Activated CD8-positive, alpha-beta memory T cell treated with anti-CD3 and anti-CD28 coated beads for 24 hours (primary cell): ENCODE measurements around the gene STRBP.
"Not testable (repeated sequence)": the region's sequence is repeated elsewhere in the genome, so short reads cannot be mapped to it uniquely, and the experiment has no call there.

Experiments used
- DNase-seq: peaks from one replicate; pipeline ENCODE4 v3.0.0-alpha.2; 2020

The STRBP gene

GRCh38 chr9:123246534-123246933, 21.9 kb downstream of the STRBP start:
- DNase-seq = no peak

- DNase-seq = no peak
Observed at GRCh38 chr9:123239726-123240125, 28.7 kb downstream of the STRBP start.

- no peak for DNase-seq
Observed at GRCh38 chr9:123238365-123238764, 30.0 kb downstream of the STRBP start.

- DNase-seq = no peak
Observed at GRCh38 chr9:123237220-123237619, 31.2 kb downstream of the STRBP start.

- DNase-seq = no peak
Observed at GRCh38 chr9:123235448-123235847, 32.9 kb downstream of the STRBP start.

GRCh38 chr9:123234853-123235252, 33.5 kb downstream of the STRBP start:
- no peak for DNase-seq

GRCh38 chr9:123232332-123232731, 36.1 kb downstream of the STRBP start:
- DNase-seq = no peak

- DNase-seq = no peak
Observed at GRCh38 chr9:123231421-123231820, 37.0 kb downstream of the STRBP start.

- DNase-seq = no peak
Observed at GRCh38 chr9:123228967-123229366, 39.4 kb downstream of the STRBP start.

- DNase-seq = no peak
Observed at GRCh38 chr9:123225995-123226394, 42.4 kb downstream of the STRBP start.

GRCh38 chr9:123225374-123225813, 43.0 kb downstream of the STRBP start:
- peak; percentile 68 for DNase-seq

- DNase-seq = no peak
Observed at GRCh38 chr9:123220127-123220526, 48.3 kb downstream of the STRBP start.

- no peak for DNase-seq
Observed at GRCh38 chr9:123218831-123219230, 49.6 kb downstream of the STRBP start.

- no peak for DNase-seq
Observed at GRCh38 chr9:123217128-123217654, 51.2 kb downstream of the STRBP start.

GRCh38 chr9:123216251-123216797, 52.1 kb downstream of the STRBP start:
- no peak for DNase-seq

GRCh38 chr9:123211081-123211480, 57.3 kb downstream of the STRBP start:
- DNase-seq = no peak

GRCh38 chr9:123208626-123209174, 59.7 kb downstream of the STRBP start:
- no peak for DNase-seq

- no peak for DNase-seq
Observed at GRCh38 chr9:123206065-123206464, 62.3 kb downstream of the STRBP start.

GRCh38 chr9:123201083-123201482, 67.3 kb downstream of the STRBP start:
- no peak for DNase-seq

GRCh38 chr9:123200469-123200868, 67.9 kb downstream of the STRBP start:
- DNase-seq = not testable (repeated sequence)

GRCh38 chr9:123196124-123196523, 72.3 kb downstream of the STRBP start:
- DNase-seq = no peak

GRCh38 chr9:123194023-123194422, 74.4 kb downstream of the STRBP start:
- DNase-seq = no peak

- no peak for DNase-seq
Observed at GRCh38 chr9:123191680-123192079, 76.7 kb downstream of the STRBP start.

- DNase-seq = no peak
Observed at GRCh38 chr9:123191260-123191659, 77.1 kb downstream of the STRBP start.

GRCh38 chr9:123187131-123187530, 81.3 kb downstream of the STRBP start:
- no peak for DNase-seq
